ENCODE results near the gene COG7. TPM values are rescaled to one million over a fixed set of nuclear protein-coding genes. Genes with fewer than 3 reads are reported as not detected.

COG7 gene
- total and polyA plus RNA-seq, 2 of the 13 experiments (the other 11 are each of a cell fraction or from before 2014, with no cell fraction given): 12.6 to 54.5 TPM

- H3K9me3 ChIP-seq (ENCODE audit: low read length): no peaks in the 10 kb centered on the region
- no peaks in the 10 kb centered on the region for H3K27me3 ChIP-seq (ENCODE audit: control insufficient read depth in 1 of 2, insufficient read depth in 2 of 2, low read length in 2 of 2)
- DNase-seq (ENCODE audit: low spot score) (no peak), FAIRE-seq (no peak), ATAC-seq (no peak)
- H3K9ac ChIP-seq (ENCODE audit: insufficient read depth, low read depth, low read length): no peak overlapping the region
- intact Hi-C loops (cut with micrococcal nuclease; ENCODE audit: unreplicated experiment): no loop called here
- no peak overlapping the region for H3K4me2 ChIP-seq (ENCODE audit: low read depth, low read length)
- H2AFZ ChIP-seq (ENCODE audit: low read length): no peak overlapping the region
- H3K4me3 ChIP-seq (replicated peaks in 1 of 3; ENCODE audit: insufficient read depth in 1 of 3, low read depth in 2 of 3, low read length in 3 of 3): no peak overlapping the region
- no TSS peak for BruUV-seq (replicated peaks)
- H3K79me2 ChIP-seq (ENCODE audit: insufficient read depth, low read length): no peaks in the 10 kb centered on the region
- 94% methylated on average over 11 of the region's 11 CpGs for WGBS (ENCODE audit: low lambda C conversion rate)
- H3K4me1 ChIP-seq (ENCODE audit: insufficient read depth, low read length): no peaks in the 10 kb centered on the region
- TF ChIP-seq SCMH1 (CRISPR knock-in tag; IDR thresholded peaks at IDR 0.05; ENCODE audit: borderline replicate concordance) (no peak), MAFF (IDR thresholded peaks at IDR 0.05; ENCODE audit: low read depth, low read length) (peak; percentile 60), MAFK (conservative IDR thresholded peaks at IDR 0.05 in 1 of 2, IDR thresholded peaks at IDR 0.05 in 1 of 2; ENCODE audit: low read length in 2 of 2) (peak; percentile 60 to 76)
- H4K20me1 ChIP-seq (ENCODE audit: insufficient read depth, low read length): no peaks in the 10 kb centered on the region
- ChIA-PET CTCF (ENCODE audit: low intra/inter-chr PET ratio, low total read pairs) (no interaction called here), POLR2A (no interaction called here)
- in situ Hi-C loops (cut with HindIII; ENCODE audit: extremely low pct_ligation_motif_present, low pct_unique_long_range_greater_than_20kb): no loop called here
- H3K27ac ChIP-seq (ENCODE audit: extremely low read length, insufficient read depth, low read length): no peak overlapping the region
- peaks cover 30 to 81% of the 10 kb centered on the region in 2 experiments for H3K36me3 ChIP-seq (replicated peaks in 1 of 2; ENCODE audit: control insufficient read depth in 1 of 2, insufficient read depth in 2 of 2, low read length in 2 of 2)
Measured at GRCh38 chr16:23403547-23403946, 49.4 kb downstream of the COG7 start.

GRCh38 chr16:23402100-23402499 lies 50.9 kb downstream of the COG7 start:
- H3K4me2 ChIP-seq (ENCODE audit: low read depth, low read length): no peak overlapping the region
- TF ChIP-seq ARNTL (CRISPR knock-in tag; IDR thresholded peaks at IDR 0.05) (no peak), ZNF780A (CRISPR knock-in tag; IDR thresholded peaks at IDR 0.05) (no peak), MAFK (conservative IDR thresholded peaks at IDR 0.05 in 1 of 2, IDR thresholded peaks at IDR 0.05 in 1 of 2; ENCODE audit: low read length in 2 of 2) (peak; percentile 58 to 77; a peak in 3 of 4 replicates), NR2F2 (IDR thresholded peaks at IDR 0.05; ENCODE audit: borderline replicate concordance, low read depth) (no peak), PITX1 (CRISPR knock-in tag; IDR thresholded peaks at IDR 0.05) (no peak), ZNF326 (CRISPR knock-in tag; IDR thresholded peaks at IDR 0.05; ENCODE audit: borderline replicate concordance) (no peak), ZFP37 (CRISPR knock-in tag; IDR thresholded peaks at IDR 0.05; ENCODE audit: borderline replicate concordance) (no peak), ZNF589 (CRISPR knock-in tag; conservative IDR thresholded peaks at IDR 0.05) (no peak), MAFF (IDR thresholded peaks at IDR 0.05; ENCODE audit: low read depth, low read length) (peak; percentile 46; the same call in 1 of the 2 replicates), ZNF839 (CRISPR knock-in tag; IDR thresholded peaks at IDR 0.05; ENCODE audit: borderline replicate concordance) (no peak), BCL3 (CRISPR knock-in tag; IDR thresholded peaks at IDR 0.05) (no peak)
- DNase-seq (ENCODE audit: low spot score): no peak
- no peak overlapping the region for H3K27ac ChIP-seq (ENCODE audit: extremely low read length, insufficient read depth, low read length)
- no TSS peak for BruUV-seq (replicated peaks)
- H3K4me1 ChIP-seq (ENCODE audit: insufficient read depth, low read length): no peaks in the 10 kb centered on the region
- H3K9ac ChIP-seq (ENCODE audit: insufficient read depth, low read depth, low read length): no peak overlapping the region
- no peaks in the 10 kb centered on the region for H3K27me3 ChIP-seq (ENCODE audit: control insufficient read depth in 1 of 2, insufficient read depth in 2 of 2, low read length in 2 of 2)
- no peak overlapping the region for H3K4me3 ChIP-seq (replicated peaks in 1 of 3; ENCODE audit: insufficient read depth in 1 of 3, low read depth in 2 of 3, low read length in 3 of 3)
- WGBS (ENCODE audit: low lambda C conversion rate): 99% methylated on average over 2 of the region's 2 CpGs
- ChIA-PET POLR2A (no interaction called here), CTCF (ENCODE audit: low intra/inter-chr PET ratio, low total read pairs) (no interaction called here)
- H2AFZ ChIP-seq (ENCODE audit: low read length): no peak overlapping the region
- no peaks in the 10 kb centered on the region for H3K79me2 ChIP-seq (ENCODE audit: insufficient read depth, low read length)
- no peaks in the 10 kb centered on the region for H4K20me1 ChIP-seq (ENCODE audit: insufficient read depth, low read length)
- peaks cover 31 to 86% of the 10 kb centered on the region in 2 experiments for H3K36me3 ChIP-seq (replicated peaks in 1 of 2; ENCODE audit: control insufficient read depth in 1 of 2, insufficient read depth in 2 of 2, low read length in 2 of 2)
- in situ Hi-C loops (cut with HindIII; ENCODE audit: extremely low pct_ligation_motif_present, low pct_unique_long_range_greater_than_20kb): no loop called here
- intact Hi-C loops (cut with micrococcal nuclease; ENCODE audit: unreplicated experiment): no loop called here
- no peak for ATAC-seq
- no peak for FAIRE-seq
- H3K9me3 ChIP-seq (ENCODE audit: low read length): no peaks in the 10 kb centered on the region

Measured in HepG2 (cell line).